Stimulated activated CD8-positive, alpha-beta memory T cell treated with anti-CD3 and anti-CD28 coated beads, Interleukin-4, amount 100 ng/mL, for 4 hours (primary cell): Measurements from ENCODE around the gene GMDS.

ENCODE experiments used
- DNase-seq, 2 donors: peaks; one replicate each; pipeline ENCODE4 v3.0.0-alpha.2; 2020; ENCODE audit warnings: low read depth in 2 of 2, low spot score in 1 of 2

The GMDS gene

GRCh38 chr6:2103765-2104523 lies 141.5 kb downstream of the GMDS start:
- DNase-seq = no peak

- DNase-seq = no peak
These were observed 142.4 kb downstream of the GMDS start for GRCh38 chr6:2102966-2103365.

GRCh38 chr6:2102316-2102883 lies 143.0 kb downstream of the GMDS start:
- DNase-seq = no peak

- DNase-seq = no peak
These were observed 144.2 kb downstream of the GMDS start for GRCh38 chr6:2101213-2101612.

GRCh38 chr6:2099870-2100269 lies 145.5 kb downstream of the GMDS start:
- no peak for DNase-seq

- no peak for DNase-seq
These were observed 147.9 kb downstream of the GMDS start for GRCh38 chr6:2097464-2097863.

- DNase-seq = no peak
These were observed 150.8 kb downstream of the GMDS start for GRCh38 chr6:2094642-2095041.

- DNase-seq = no peak
These were observed 159.0 kb downstream of the GMDS start for GRCh38 chr6:2086326-2086965.

- DNase-seq = no peak
These were observed 159.7 kb downstream of the GMDS start for GRCh38 chr6:2085657-2086056.

GRCh38 chr6:2081155-2082138 lies 164.0 kb downstream of the GMDS start:
- DNase-seq = no peak

GRCh38 chr6:2078888-2079287 lies 166.5 kb downstream of the GMDS start:
- no peak for DNase-seq

- DNase-seq = no peak
These were observed 167.6 kb downstream of the GMDS start for GRCh38 chr6:2077826-2078225.

- no peak for DNase-seq
These were observed 171.9 kb downstream of the GMDS start for GRCh38 chr6:2073476-2073875.

- no peak for DNase-seq
These were observed 173.0 kb downstream of the GMDS start for GRCh38 chr6:2072453-2072852.

GRCh38 chr6:2063547-2063946 lies 181.9 kb downstream of the GMDS start:
- DNase-seq = no peak

- DNase-seq = no peak
These were observed 183.5 kb downstream of the GMDS start for GRCh38 chr6:2061880-2062279.

- no peak for DNase-seq
These were observed 189.5 kb downstream of the GMDS start for GRCh38 chr6:2055911-2056310.

GRCh38 chr6:2055143-2055542 lies 190.3 kb downstream of the GMDS start:
- no peak for DNase-seq

- no peak for DNase-seq
These were observed 190.8 kb downstream of the GMDS start for GRCh38 chr6:2054516-2055067.

- DNase-seq = no peak
These were observed 191.7 kb downstream of the GMDS start for GRCh38 chr6:2053691-2054090.

- DNase-seq = no peak
These were observed 197.6 kb downstream of the GMDS start for GRCh38 chr6:2047855-2048254.
